SU-DHL-6 (cell line): ENCODE data around the gene MPRIP.

ENCODE experiments used
- H2AFZ ChIP-seq: fragments of 200-600 bp; sonication (generic); 2 replicates; pipeline ENCODE4 v1.6.1; 2014; ENCODE audit warnings: low read depth, mild to moderate bottlenecking, moderate library complexity, mixed read lengths, antibody characterized with exemption, low read length; ENCODE audit not compliant: severe bottlenecking
- H3F3A ChIP-seq: fragments of 200-600 bp; shearing (Covaris generic); 2 replicates; pipeline ENCODE4 v1.6.0; 2016; ENCODE audit warnings: antibody characterized with exemption, mild to moderate bottlenecking; ENCODE audit not compliant: insufficient read depth
- H3K27ac ChIP-seq: fragments of 200-600 bp; sonication (generic); 2 replicates; pipeline ENCODE4 v1.5.1; 2016; ENCODE audit warnings: low read depth, mild to moderate bottlenecking, low read length, moderate library complexity, mixed read lengths
- H3K27me3 ChIP-seq: fragments of 200-600 bp; sonication (generic), shearing (Covaris generic); 2 replicates; pipeline ENCODE4 v1.6.0; 2014; ENCODE audit warnings: mild to moderate bottlenecking, low read length
- H3K36me3 ChIP-seq: fragments of 200-600 bp; sonication (generic); 2 replicates; pipeline ENCODE4 v1.6.1; 2014; ENCODE audit warnings: mild to moderate bottlenecking, low read length, mixed read lengths
- H3K4me2 ChIP-seq: fragments of 300-600, 200-600 bp; shearing (Covaris generic), sonication (generic); 2 replicates; pipeline ENCODE4 v1.6.0; 2014; ENCODE audit warnings: low read length, low read depth, mild to moderate bottlenecking; ENCODE audit not compliant: poor library complexity, severe bottlenecking
- H3K4me3 ChIP-seq: fragments of 200-600 bp; sonication (generic); 2 replicates; pipeline ENCODE4 v1.5.1; 2014; ENCODE audit warnings: antibody characterized with exemption, low read length, mild to moderate bottlenecking, mixed read lengths; ENCODE audit not compliant: insufficient read depth, poor library complexity, severe bottlenecking
- H3K79me2 ChIP-seq: fragments of 200-600 bp; sonication (generic); 2 replicates; pipeline ENCODE4 v1.6.1; 2014; ENCODE audit warnings: mild to moderate bottlenecking, low read length, moderate library complexity; ENCODE audit not compliant: insufficient read depth
- H3K9ac ChIP-seq: fragments of 200-600 bp; sonication (generic); 2 replicates; pipeline ENCODE4 v1.7.0; 2014; ENCODE audit warnings: mild to moderate bottlenecking, low read length
- H3K9me2 ChIP-seq: fragments of 200-600 bp; sonication (generic); replicated peaks from 2 replicates; pipeline ENCODE4 v1.6.1; 2014; ENCODE audit warnings: low read length; ENCODE audit not compliant: insufficient read depth
- H3K9me3 ChIP-seq: fragments of 200-600 bp; sonication (generic); 2 replicates; pipeline ENCODE4 v1.6.1; 2014; ENCODE audit warnings: low read length, mixed read lengths; ENCODE audit not compliant: insufficient read depth
- H4K20me1 ChIP-seq: fragments of 200-600 bp; sonication (generic); 2 replicates; pipeline ENCODE4 v1.6.1; 2014; ENCODE audit warnings: low read depth, mild to moderate bottlenecking, antibody characterized with exemption, low read length, moderate library complexity, mixed read lengths
- EZH2phosphoT487 ChIP-seq: fragments of 200-600 bp; sonication (generic), shearing (Covaris generic); conservative IDR thresholded peaks from 2 replicates; pipeline ENCODE4 v1.6.1; 2018; ENCODE audit warnings: mild to moderate bottlenecking, antibody characterized with exemption, low read length, moderate library complexity, mixed read lengths
- TF ChIP-seq, protein P1 (sequence below): fragments of 200-600 bp; sonication (generic); IDR thresholded peaks from one replicate; pipeline ENCODE4 v1.5.1; 2017; ENCODE audit warnings: antibody characterized with exemption, mild to moderate bottlenecking, low read length, moderate library complexity; ENCODE audit not compliant: insufficient read depth, poor library complexity, severe bottlenecking

MPRIP gene

DNA sequence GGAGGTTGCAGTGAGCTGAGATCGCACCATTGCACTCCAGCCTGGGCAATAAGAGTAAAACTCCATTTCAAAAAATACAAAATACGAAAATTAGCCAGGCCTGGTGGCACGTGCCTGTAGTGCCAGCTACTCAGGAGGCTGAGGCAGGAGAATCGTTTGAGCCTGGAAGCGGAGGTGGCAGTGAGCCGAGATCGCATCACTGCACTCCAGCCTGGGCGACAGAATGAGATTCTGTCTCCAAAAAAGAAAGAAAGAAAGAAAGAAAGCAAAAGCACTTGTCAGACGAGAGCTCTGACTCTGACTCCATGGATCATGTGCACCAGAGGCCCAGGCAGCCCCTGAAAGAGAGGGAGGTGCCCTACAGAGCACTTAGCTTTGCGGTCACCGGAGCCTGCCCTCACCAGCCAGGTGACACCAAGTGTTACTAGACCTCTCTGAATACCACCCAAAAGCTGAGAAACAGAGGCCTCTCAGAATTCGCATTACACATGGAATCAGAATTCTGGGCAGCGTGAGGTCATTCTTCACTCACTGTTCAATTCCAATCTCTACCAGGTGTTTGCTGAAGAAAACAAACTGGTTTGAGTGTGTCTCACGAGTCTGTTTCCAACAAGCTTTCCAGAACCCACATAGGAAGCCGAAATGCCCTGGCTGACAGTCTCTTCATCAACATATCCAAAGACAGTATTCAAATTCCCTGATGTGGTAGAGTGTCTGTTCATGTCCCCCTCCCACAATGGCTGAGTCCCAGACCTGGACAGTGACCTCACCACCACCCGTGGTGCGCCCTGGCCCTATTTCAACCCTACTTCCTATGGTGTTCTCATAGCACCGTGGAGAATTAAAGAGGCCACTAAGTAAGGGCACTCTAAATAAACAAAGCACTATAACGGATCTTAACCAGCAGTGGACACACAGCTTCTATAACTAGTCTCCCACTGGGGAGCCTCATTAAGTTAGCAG, 193.2 kb downstream of the MPRIP start:
- Histone ChIP-seq H3K79me2 (peaks cover 18% of the 10 kb centered on the region), H4K20me1 (no peaks in the 10 kb centered on the region), H3F3A (peaks cover 19% of the 10 kb centered on the region), H3K9me2 (no peaks in the 10 kb centered on the region), H3K4me3 (peak overlapping the region; percentile 96), H3K27ac (no peak overlapping the region), H3K27me3 (no peaks in the 10 kb centered on the region), H3K4me2 (peak overlapping the region; percentile 86), H2AFZ (no peak overlapping the region), H3K9ac (peak overlapping the region; percentile 92), H3K36me3 (no peaks in the 10 kb centered on the region), H3K9me3 (no peaks in the 10 kb centered on the region)
- TF ChIP-seq, protein P1, sequence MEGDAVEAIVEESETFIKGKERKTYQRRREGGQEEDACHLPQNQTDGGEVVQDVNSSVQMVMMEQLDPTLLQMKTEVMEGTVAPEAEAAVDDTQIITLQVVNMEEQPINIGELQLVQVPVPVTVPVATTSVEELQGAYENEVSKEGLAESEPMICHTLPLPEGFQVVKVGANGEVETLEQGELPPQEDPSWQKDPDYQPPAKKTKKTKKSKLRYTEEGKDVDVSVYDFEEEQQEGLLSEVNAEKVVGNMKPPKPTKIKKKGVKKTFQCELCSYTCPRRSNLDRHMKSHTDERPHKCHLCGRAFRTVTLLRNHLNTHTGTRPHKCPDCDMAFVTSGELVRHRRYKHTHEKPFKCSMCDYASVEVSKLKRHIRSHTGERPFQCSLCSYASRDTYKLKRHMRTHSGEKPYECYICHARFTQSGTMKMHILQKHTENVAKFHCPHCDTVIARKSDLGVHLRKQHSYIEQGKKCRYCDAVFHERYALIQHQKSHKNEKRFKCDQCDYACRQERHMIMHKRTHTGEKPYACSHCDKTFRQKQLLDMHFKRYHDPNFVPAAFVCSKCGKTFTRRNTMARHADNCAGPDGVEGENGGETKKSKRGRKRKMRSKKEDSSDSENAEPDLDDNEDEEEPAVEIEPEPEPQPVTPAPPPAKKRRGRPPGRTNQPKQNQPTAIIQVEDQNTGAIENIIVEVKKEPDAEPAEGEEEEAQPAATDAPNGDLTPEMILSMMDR: no peak
- no peak for TF ChIP-seq EZH2phosphoT487

DNA sequence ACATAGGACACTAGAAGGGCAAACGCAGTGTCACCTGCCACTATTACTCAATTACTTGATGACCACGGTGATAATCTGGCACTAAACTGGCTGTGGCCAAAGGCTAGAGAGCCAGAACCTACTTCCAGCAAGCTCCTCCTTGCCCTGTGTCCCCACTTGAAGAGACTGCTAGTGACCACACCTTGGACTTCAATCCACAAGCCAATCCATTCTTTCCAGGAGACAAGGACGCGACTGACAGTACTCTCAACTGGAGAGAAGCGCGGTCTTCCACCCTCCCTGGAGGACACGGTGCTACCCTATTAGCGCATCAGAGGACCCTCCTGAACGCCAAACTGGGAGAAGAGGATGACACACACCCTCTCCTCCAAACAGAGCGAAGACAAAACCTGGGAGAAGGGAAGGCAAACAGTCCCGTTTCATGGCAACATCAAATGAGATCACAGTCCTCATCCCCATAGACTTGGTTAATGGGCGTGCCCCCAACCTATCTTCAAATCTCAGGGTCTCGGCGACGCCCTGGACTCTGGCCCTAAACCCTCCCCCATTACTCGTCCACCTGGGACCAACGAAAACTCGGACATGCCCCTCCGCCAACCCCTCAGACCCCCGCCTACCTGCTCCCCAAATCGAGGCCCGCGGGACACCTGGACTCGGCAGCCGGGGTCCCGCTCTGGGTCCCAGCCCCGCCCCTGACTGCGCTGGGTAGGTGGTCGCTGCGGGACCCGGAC, 194.2 kb downstream of the MPRIP start:
- Histone ChIP-seq H3K79me2 (peaks cover 18% of the 10 kb centered on the region), H3K4me3 (peak overlapping the region; percentile 96), H3K9me3 (no peaks in the 10 kb centered on the region), H3K36me3 (no peaks in the 10 kb centered on the region), H2AFZ (peak overlapping the region; percentile 97), H3K4me2 (peak overlapping the region; percentile 86), H3K27ac (peak overlapping the region; percentile 82; the same call in 1 of the 2 replicates), H3F3A (peaks cover 19% of the 10 kb centered on the region), H3K9ac (peak overlapping the region; percentile 92), H3K27me3 (no peaks in the 10 kb centered on the region), H3K9me2 (no peaks in the 10 kb centered on the region), H4K20me1 (no peaks in the 10 kb centered on the region)
- TF ChIP-seq EZH2phosphoT487: no peak
- TF ChIP-seq, protein P1: no peak

DNA sequence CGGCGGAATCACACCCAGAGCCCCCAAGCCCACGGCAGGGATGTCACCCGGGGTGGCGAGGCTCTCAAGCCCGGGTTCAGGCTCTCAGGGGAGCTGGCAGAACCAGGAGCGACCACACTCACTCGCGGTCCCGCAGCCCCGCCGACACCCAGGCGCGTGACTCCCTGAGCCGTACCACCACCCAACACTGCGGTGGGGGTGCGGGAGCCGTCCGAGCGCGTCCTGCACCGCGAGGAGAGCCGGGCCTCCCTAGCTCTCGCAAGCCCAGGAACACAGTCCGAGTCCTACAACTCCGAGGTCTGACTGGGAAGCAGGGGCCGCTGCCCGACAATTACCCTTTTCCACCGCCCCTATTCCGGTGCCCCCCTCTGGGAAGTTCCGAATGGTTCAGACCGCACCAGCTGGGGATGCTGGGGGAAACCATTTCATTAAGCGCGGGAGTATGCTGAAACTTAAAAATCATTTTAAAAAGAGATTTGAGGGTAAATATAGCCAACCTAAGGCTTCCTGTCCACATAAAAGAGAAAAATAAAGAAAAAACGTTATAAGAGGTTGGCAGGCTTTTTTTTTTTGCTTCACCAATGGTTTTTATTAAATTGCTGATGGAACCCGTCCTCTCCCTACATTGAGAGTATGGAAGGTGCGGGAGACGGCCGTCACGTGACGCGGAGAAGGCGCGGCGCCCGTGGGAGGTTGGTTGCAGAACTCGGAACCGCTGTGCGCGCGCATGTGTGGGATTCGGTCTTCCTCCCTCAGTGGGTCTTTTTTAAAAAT, 195.0 kb downstream of the MPRIP start, which contains the start of gene FLCN:
Gene FLCN (minus strand): TSS at position 143 of the 774 bp plus-strand sequence. CDS start 9,031 bp downstream, outside the sequence.
- Histone ChIP-seq H3K9me2 (no peaks in the 10 kb centered on the region), H3K9ac (peak within 1 kb of the TSS; percentile 92), H3K9me3 (no peaks in the 10 kb centered on the region), H3F3A (peaks cover 19% of the 10 kb centered on the region), H4K20me1 (no peaks in the 10 kb centered on the region), H3K4me3 (peak within 1 kb of the TSS; percentile 96), H3K27ac (peak within 1 kb of the TSS; percentile 82), H3K79me2 (peaks cover 18% of the 10 kb centered on the region), H3K4me2 (peak within 1 kb of the TSS; percentile 86), H2AFZ (peak within 1 kb of the TSS; percentile 97), H3K27me3 (no peaks in the 10 kb centered on the region), H3K36me3 (no peaks in the 10 kb centered on the region)
- TF ChIP-seq, protein P1: no peak
- no peak for TF ChIP-seq EZH2phosphoT487
